ENCODE measurements around the gene CCDC30.
"Not testable (repeated sequence)": the region's sequence is repeated elsewhere in the genome, so short reads cannot be mapped to it uniquely, and the experiment has no call there.

The CCDC30 gene

DNA sequence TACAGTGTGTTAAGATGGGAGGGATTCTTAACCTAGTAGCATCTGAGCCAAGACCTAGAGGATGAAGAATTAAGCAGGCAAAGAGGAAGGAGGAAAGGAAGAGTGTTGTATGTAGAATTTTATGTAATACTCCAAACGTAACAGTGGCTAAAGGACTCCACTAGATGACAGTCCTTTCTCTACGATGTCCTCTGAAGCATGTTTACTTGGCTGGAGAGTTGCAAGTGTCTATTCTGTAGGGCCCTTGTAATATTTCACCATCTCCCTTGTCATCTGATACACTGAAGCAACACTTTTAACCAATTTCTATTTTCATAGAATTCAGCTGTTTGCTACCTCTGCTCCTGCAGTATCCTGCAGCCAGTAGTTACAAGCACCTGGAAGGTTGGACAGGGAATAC lies 217.0 kb downstream of the CCDC30 start:
- no peak for DNase-seq
- no peaks in the 10 kb centered on the region for H3K9me3 Mint-ChIP-seq
- H3K4me1 Mint-ChIP-seq: peaks cover 40% of the 10 kb centered on the region
- peaks cover 17% of the 10 kb centered on the region for H3K36me3 Mint-ChIP-seq (ENCODE audit: low read depth)
- no peaks in the 10 kb centered on the region for H3K27me3 Mint-ChIP-seq (ENCODE audit: low read depth, poor library complexity)
- H3K27ac Mint-ChIP-seq: no peak overlapping the region
- TF ChIP-seq, protein P1, sequence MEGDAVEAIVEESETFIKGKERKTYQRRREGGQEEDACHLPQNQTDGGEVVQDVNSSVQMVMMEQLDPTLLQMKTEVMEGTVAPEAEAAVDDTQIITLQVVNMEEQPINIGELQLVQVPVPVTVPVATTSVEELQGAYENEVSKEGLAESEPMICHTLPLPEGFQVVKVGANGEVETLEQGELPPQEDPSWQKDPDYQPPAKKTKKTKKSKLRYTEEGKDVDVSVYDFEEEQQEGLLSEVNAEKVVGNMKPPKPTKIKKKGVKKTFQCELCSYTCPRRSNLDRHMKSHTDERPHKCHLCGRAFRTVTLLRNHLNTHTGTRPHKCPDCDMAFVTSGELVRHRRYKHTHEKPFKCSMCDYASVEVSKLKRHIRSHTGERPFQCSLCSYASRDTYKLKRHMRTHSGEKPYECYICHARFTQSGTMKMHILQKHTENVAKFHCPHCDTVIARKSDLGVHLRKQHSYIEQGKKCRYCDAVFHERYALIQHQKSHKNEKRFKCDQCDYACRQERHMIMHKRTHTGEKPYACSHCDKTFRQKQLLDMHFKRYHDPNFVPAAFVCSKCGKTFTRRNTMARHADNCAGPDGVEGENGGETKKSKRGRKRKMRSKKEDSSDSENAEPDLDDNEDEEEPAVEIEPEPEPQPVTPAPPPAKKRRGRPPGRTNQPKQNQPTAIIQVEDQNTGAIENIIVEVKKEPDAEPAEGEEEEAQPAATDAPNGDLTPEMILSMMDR (IDR thresholded peaks at IDR 0.05): no peak
- peak overlapping the region; percentile 87 for H3K4me3 Mint-ChIP-seq

GRCh38 chr1:42680921-42681683 lies 218.0 kb downstream of the CCDC30 start:
- H3K9me3 Mint-ChIP-seq: no peaks in the 10 kb centered on the region
- TF ChIP-seq, protein P1 (IDR thresholded peaks at IDR 0.05): no peak
- no peak for DNase-seq
- H3K36me3 Mint-ChIP-seq (ENCODE audit: low read depth): peaks cover 17% of the 10 kb centered on the region
- H3K4me1 Mint-ChIP-seq: peaks cover 50% of the 10 kb centered on the region
- H3K4me3 Mint-ChIP-seq: peak overlapping the region; percentile 87
- no peaks in the 10 kb centered on the region for H3K27me3 Mint-ChIP-seq (ENCODE audit: low read depth, poor library complexity)
- no peak overlapping the region for H3K27ac Mint-ChIP-seq

DNA sequence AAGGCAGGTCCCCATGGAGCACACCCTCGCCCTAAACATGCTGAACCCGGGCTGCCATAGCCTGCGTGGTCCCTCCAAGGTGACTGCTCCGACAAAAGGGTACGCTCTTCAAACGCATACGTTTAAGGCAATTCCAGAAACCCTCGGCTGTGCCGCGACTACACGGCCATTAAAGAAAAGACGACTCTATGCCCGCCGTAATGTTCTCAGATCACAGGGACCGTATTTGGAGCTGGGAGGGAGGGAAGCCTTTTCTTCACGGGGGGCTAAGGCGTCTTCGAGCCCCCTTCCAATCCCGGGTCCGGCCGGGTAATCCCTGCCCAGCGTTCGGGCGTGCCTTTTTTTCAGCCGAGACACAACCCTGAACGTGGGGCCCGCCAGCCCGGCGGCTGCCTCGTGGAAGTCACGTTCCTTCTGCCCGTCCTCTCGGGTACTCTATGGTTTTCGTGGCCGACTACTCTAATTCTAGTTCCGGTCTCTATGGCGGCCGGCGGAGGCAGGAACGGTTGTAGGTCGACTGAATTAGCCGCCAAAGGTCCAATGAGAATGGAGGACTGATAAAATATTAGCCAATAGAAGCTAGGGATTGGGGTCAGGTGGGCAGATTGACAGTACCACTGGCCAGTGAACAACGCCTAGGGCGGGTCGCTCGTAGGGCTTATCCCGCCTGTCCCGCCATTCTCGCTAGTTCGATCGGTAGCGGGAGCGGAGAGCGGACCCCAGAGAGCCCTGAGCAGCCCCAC lies 218.8 kb downstream of the CCDC30 start, which contains the start of gene YBX1:
Gene YBX1 (plus strand): TSS at position 678 of the 743 bp plus-strand sequence. CDS start 148 bp downstream, outside the sequence.
- no peaks in the 10 kb centered on the region for H3K27me3 Mint-ChIP-seq (ENCODE audit: low read depth, poor library complexity)
- peaks cover 58% of the 10 kb centered on the region for H3K4me1 Mint-ChIP-seq
- H3K9me3 Mint-ChIP-seq: no peaks in the 10 kb centered on the region
- TF ChIP-seq, protein P1 (IDR thresholded peaks at IDR 0.05): no peak
- peak; percentile 97 for DNase-seq
- H3K4me3 Mint-ChIP-seq: peak within 1 kb of the TSS; percentile 98
- peak within 1 kb of the TSS; percentile 93 for H3K27ac Mint-ChIP-seq
- H3K36me3 Mint-ChIP-seq (ENCODE audit: low read depth): peaks cover 10% of the 10 kb centered on the region

GRCh38 chr1:42682484-42682738 lies 219.3 kb downstream of the CCDC30 start:
- not testable (repeated sequence) for H3K27me3 Mint-ChIP-seq (ENCODE audit: low read depth, poor library complexity); DNase-seq; H3K9me3 Mint-ChIP-seq
- Mint-ChIP-seq H3K36me3 (ENCODE audit: low read depth) (peaks cover 11% of the 10 kb centered on the region), H3K4me1 (peaks cover 63% of the 10 kb centered on the region), H3K4me3 (peak overlapping the region; percentile 87), H3K27ac (peak overlapping the region; percentile 93)

DNA sequence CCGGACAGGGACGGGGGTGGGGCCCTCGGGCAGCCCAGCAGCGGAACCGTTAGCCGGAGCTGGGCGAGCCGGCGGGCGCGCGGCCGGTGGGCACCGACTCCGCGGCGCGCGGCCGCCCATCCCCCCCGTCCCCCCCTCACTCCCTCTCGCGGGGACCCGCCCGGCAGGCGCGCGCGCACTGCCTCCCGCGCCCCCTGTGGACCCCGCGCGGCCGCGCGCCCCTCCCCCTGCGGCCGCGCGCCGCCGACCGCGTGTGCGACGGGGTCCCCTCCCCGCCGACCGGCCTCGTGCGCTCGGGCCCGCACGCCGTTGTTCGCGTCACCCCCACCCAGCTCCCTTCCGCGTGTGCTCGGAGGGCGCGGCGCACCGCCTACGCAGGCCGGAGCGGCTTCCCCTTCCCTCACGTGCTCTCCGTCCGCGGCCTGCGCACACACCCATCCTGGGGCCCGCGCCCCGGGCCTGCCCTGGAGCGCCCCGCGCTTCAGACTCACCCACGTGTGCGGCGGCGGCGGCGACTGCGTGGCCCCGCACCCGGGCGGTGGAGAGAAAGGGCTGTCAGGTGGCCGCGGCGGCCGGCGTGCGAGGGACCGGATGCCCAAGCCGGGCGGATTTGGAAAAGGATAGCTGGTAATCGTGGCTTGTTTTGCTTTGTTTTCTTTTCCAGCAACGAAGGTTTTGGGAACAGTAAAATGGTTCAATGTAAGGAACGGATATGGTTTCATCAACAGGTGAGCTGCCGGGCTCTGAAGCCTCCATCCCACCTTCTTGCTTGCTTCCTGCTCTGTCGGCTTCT lies 219.8 kb downstream of the CCDC30 start:
- H3K27me3 Mint-ChIP-seq (ENCODE audit: low read depth, poor library complexity): no peaks in the 10 kb centered on the region

More for the DNA sequence above, 219.8 kb downstream of the CCDC30 start:
- DNase-seq: peak; percentile 63
- TF ChIP-seq, protein P1 (IDR thresholded peaks at IDR 0.05): no peak
- peak overlapping the region; percentile 85 for H3K27ac Mint-ChIP-seq
- H3K9me3 Mint-ChIP-seq: no peaks in the 10 kb centered on the region
- peak overlapping the region; percentile 98 for H3K4me3 Mint-ChIP-seq
- peaks cover 16% of the 10 kb centered on the region for H3K36me3 Mint-ChIP-seq (ENCODE audit: low read depth)
- H3K4me1 Mint-ChIP-seq: peaks cover 68% of the 10 kb centered on the region

Measured in nephron progenitor cell (in vitro differentiated cells).